GM21515 (cell line): Measurements from ENCODE around the gene REXO4.
A peak's percentile ranks its signal among the peaks of the same experiment; 100 is the strongest.
"Not testable (repeated sequence)": the region's sequence is repeated elsewhere in the genome, so short reads cannot be mapped to it uniquely, and the experiment has no call there.

ENCODE experiments used
- ATAC-seq: cut with Tn5 transposase; IDR thresholded peaks from one replicate; pipeline ENCODE4 v1.9.1; 2021; ENCODE audit not compliant: unreplicated experiment

Gene REXO4

DNA sequence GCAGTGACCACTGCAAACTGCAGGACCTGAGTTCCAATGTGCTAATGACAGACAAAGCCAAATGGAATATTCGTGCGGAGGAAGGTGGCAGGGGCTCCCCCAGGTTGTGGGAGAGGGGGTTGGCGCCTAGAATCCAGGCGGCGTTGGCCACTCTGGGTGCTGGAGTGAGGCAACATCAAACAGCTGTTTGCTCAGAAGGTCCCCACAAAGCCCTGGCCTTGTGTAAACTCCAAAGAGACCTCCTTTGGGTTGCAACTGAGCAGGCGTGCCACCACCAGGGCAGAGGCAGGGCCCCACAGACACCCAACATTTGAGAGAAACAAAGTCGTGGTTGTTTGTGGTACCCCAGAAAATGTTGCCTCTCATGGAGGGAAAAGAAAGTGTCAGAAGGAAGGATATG is 27.1 kb downstream of the REXO4 start:
- no peak for ATAC-seq

DNA sequence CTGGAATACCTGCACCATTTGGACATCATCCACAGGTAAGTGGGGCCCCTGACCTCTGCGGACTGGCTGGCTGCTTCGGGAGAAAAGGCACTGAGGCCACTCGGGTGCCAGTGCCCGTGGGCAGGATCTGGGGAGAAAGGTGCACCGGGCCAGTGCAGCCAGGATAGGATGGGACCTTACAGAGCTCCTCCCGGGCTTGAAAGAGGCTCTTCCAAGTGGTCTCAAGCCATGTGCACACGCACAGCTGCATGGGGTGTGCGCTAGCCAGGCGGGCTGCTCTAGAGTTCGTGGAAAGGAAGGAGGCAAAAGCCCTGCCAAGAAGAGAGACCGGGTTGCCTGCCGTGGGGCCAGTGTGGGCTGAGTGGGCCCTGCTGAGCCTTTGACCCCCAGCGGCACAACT is 28.2 kb downstream of the REXO4 start:
- ATAC-seq: no peak

DNA sequence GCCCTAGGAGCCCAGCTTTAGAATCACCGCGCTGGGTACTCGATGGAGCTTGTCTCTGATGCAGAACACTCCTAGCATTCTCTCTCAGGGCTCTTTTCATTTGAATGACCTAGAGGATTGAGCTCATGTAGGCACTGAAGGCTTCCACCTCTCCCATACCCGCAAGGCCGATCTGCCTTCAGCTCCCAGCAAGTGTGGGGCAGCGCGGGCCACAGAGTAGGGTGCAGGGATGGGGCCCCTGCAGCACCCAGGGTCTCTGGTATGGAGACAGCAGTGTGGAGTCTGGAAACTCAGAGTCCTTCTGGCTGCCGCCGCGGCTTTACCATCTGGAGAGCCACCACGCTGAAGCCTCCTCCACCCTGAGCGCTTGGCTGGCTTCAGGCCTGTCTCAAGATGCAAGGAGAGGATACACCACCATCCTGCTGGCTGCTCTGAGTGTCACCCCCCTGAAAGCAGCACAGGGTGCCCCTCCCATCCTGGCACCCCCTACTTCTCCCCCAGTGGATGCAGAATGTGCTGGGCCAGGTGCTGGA is 28.7 kb downstream of the REXO4 start:
- ATAC-seq: no peak

DNA sequence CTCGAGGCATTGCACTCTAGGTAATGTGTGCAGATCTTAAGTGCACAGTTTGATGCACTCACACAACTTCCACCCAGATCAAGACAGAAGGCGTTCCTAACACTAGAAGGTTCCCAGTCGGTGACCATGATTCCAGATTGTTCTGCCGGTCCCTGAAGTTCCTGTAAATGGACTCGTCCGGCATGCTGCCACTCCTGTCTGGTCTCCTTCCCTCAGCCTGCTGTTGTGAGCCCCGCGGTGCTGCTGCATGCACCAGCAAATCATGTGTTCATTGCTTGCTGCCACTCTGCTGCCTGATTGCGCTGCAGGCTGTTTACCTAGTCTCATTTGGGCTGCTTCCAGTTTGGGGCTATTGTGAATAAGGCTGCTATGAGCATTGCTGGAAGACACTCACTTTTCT is 30.1 kb downstream of the REXO4 start:
- no peak for ATAC-seq

DNA sequence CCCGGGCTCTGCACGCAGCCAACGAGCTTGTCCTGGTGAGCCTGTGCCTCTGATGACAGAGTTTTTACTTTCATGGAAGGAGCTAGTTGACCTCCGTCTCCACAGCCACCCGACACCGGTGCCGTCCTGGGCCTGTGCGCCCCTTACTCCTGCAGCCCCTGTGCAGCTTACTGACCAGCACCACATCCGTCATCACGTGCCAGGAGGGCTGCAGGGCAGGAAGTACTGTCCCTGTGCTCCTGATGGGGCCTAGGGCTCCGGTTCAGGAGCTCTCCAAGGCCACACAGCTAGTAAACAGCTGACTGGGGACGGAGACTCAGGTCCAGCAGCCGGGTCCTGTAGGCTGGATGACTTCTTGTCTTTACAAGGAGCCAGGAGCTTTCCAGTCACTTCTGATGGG is 31.5 kb downstream of the REXO4 start:
- no peak for ATAC-seq

DNA sequence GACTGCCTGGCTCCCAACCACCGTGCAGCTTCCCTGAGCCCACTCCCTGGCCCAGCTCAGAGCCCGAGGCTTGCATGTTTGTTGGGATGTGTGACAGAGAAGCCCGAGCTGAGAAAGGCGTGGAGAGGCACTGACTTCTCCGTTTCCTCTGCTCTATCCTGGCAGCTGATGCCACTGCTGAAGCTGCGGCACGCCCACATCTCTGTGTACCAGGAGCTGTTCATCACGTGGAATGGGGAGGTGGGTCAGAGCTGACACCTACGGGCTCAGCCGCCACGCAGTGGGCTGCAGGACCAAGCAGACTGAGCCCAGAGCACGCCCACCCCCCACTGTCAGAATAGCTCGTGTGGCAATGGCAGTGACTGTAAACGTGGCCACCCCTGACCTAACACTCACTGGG is 32.4 kb downstream of the REXO4 start:
- ATAC-seq: no peak

DNA sequence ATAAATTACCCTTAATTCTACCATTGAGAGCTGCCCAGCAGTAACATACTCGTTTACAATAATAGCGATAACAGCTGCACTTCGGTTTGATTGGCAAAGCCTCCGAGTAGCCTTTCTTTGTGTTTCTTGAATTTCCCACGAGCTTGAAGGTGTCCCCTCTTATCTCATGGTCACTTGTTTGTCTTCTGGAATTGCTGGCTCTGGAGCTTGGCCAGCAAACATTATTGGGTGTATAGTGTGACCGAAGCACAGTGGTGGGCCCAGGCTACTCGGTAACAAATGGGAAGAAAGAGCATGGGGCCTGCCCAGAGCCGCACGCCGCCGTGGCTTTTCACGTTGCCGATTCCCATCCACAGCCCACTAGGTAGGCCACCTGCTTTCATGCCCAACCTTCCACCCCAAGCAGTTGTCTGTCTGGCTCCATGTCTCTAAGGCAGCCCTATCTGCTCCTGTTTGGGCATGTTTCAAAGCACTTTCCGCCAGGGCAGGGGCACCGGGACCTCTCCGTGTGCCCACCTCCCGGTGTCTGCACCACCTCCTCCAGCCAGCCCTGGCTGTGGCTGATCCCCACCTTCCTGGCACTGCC is 33.0 kb downstream of the REXO4 start:
- ATAC-seq: no peak

DNA sequence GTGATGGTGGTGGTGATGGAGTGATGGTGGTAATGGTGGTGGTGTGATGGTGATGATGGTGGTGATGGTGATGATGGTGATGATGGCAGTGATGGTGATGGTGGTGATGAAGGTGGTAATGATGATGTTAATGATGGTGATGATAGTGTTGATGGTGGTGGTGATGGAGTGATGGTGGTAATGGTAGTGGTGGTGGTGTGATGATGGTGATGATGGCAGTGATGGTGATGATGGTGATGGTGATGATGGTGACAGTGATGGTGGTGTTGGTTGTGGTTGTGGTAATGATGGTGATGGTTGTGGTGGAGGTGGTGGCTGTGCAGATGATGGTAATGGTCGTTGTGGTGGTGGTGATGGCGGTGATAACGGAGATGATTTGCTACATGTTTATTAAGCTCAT is 34.4 kb downstream of the REXO4 start:
- ATAC-seq: no peak

DNA sequence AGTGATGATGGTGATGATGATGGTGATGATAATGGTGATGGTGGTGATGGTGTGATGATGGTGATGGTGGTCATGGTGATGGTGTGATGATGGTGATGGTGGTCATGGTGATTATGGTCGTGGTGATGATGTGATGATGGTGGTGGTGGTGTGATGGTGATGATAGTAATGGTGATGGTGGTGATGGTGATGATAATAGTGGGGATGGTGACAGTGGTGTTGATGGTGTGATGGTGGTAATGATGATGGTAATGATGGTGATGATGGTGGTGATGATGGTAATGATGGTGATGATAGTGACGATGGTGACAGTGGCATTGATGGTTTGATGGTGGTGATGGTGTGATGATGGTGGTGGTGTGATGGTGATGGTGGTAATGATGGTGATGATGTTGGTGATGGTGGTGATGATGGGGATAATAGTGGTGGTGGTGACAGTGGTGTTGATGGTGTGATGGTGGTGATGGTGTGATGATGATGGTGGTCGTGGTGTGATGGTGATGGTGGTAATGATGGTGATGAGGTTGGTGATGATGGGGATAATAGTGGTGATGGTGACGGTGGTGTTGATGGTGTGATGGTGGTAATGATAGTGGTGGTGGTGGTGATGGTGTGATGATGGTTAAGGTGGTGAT is 35.2 kb downstream of the REXO4 start:
- ATAC-seq: no peak

DNA sequence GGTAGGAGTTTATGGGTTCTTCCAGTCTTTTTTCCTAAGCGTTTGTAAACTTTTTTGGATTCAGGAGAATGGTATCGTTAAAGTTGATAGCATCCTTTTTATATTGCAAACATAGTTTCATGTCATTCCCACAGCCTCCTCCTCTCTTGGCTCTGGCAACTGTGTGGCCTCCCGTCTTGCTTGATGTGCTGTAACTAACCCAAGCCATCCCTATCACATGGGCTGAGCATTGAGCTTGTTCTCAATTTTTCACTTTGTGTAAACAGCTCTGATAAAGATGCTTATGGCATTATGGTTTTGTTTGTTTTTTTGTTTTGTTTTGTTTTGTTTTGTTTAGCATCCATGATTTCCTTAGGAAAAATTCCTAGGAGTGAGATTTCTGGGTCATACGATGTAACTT is 37.1 kb downstream of the REXO4 start:
- no peak for ATAC-seq

DNA sequence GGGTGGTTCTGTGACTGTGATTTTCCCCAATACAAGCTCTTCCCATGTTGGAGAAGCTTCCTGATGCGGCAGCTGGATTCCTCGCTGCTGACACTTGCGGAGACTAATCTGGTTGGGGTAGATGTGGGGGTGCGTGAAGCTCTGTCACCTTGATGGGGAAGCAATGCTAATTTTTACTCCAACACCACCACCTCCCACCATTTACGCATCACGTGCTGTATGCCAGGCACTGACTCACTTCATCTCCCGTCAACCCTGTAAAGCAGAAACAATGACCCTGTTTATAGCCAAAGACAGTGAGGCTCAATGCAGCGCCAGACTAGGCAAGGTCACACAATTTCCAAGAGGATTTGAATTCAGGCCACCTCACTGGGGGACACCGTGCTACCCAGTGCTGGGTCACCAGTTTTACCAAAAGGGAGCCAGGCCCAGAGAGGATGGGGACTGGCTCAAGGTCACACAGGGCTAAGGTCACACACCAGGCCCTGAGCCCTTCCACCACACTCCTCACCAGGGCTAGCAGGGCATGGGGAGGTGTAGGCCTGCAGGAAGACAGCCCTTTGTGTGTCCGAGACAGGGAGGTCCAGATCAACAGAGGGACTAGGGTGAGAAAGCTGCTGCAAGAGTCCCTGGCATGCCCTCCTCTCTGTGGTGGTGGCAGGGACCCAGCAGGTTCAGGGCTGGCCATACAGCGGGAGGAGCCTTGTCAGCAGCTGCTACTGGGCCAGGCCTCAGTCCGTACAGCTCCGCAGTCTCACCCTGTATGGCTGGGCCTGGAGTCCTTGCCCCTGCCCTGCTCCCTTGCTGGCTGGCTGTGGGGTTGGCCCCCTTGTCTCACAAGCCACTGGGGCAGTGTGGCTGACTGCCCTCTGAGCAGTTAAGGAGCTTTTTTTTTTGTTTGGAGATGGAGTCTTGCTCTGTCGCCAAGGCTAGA is 38.4 kb downstream of the REXO4 start:
- no peak for ATAC-seq

DNA sequence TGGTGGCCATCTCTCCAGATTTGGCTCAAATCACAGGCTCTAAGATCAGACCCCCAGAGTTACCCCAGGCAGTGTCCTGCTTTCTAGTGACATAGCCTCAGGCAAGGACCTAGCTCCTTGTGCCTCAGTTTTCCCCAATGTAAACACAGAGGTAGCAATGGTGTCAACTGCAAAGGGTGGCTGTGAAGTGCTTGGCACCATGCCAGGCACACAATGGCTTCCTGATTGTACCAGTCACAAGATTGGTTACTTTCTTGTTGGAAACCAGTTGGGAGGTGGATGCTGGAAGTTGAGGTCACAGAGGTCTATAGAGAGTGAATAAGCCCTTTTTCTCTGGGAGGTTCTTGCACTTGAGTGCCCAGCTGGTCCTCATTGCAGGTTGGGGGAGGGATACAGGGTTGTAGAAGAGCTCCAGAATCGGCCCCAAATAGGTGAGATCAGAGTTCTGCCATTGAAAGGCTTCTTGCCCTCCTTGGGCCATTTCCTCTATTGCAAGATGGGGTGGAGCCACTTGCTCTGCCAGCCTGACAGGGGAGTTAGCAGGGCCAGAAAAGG is 39.3 kb downstream of the REXO4 start:
- no peak for ATAC-seq

DNA sequence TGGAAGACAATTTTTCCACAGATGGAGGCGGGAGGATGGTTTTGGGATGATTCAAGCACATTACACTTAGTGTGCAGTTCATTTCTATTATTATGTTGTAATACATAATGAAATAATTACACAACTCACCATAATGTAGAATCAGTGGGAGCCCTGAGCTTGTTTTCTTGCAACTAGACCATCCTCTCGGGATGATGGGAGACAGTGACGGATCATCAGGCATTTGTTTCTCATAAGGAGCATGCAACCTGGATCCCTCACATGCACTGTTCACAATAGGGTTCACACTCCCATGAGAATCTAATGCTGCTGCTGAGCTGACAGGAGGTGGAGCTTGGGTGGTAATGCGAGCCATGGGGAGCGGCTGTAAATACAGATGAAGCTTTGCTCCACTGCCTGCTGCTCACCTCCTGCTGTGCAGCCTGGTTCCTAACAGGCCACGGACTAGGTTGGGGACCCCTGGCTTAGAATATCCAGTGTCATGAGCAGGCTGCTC is 40.0 kb downstream of the REXO4 start:
- ATAC-seq: no peak

DNA sequence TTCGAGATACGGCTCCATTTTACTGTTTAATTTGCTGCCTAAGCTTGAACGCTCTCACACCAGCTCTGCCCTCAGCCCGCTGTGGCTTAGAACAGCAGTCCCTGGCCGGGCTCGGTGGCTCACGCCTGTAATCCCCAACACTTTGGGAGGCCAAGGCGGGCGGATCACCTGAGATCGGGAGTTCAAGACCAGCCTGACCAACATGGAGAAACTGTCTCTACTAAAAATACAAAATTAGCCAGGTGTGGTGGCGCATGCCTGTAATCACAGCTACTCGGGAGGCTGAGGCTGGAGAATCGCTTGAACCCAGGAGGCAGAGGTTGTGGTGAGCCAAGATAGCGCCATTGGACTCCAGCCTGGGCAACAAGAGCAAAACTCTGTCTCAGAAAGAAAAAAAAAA is 40.5 kb downstream of the REXO4 start:
- ATAC-seq: not testable (repeated sequence)

DNA sequence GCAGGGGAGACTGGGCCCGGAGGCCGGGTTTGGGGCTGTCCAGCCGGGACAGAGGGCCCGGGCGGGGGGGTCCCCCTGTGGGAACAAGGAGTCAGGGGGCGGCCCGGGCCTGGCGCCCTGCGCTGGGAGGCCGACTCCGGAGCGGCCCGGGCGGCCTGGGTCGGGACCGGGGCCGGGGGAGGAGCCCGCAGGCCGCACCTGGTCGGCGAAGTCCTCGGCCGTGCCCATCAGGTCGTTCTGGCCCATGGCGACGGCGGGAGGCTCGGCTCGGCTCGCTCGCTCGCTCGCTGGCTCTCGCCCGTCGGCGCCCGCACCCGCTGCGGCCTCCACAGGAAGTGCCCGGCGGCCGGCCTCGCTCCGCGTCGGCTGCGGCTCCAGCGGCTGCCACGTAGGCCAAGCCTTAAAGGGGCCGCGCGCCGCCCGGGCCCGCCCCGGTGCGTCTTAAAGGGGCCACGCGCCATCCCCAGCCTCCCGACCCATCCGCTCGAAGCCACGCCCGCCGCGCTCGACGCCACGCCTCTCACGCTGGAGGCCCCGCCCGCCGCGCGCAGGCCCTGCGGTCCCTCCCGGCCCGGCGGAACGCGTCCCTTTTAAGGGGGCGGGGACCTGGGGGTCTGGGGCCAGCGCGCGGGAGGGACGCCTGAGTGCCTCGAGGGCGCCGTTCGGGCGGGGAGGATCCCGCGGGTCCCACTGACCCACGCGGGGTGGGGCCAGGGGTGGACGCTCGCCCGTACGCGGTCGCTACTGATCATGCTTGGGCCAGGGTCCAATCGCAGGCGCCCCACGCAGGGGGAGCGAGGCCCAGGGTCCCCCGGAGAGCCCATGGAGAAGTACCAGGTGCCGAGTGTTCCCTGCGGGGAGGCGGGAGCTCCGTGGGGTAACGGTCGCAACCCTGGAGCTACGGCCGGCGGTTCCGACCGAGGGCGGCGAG is 41.8 kb downstream of the REXO4 start, which contains the start of the genes STKLD1 and SURF4:
STKLD1 (plus strand) TSS at position 643 of the 931 bp plus-strand sequence; CDS start at position 751, 108 bp downstream.
SURF4 (minus strand) TSS at position 337 of the 931 bp plus-strand sequence; CDS start at position 246, 91 bp downstream.
- peak; percentile 88 for ATAC-seq

DNA sequence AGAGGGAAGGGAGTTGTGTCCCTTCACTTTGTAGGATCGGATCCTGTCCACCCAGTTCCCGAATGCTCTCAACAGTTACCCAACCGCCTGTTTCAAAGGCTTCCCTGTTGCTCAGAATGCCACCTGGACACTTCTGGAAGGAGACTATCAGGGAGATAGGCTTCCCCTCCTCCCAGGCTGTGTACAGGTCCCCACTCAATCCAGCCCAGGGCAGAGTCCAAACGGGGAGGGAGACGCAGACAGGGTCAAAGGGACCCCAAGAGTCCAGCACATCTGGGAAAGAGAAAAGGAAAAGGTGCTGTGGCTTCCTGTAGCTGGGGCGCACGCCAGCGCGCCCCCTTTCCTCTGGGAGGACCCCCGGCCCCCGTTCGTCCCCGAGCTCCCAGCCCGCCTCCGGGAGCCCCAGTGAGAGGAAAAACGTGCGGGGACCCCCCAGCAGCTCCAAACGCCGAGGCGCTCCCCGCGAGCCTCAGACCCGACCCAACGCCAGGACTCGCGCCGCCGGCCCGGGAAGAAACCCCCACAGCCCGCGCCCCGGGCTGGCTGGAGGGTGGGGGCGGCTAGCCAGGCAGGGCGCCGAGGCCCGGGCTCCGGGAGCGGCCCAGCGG is 42.6 kb downstream of the REXO4 start:
- peak; percentile 12 for ATAC-seq

DNA sequence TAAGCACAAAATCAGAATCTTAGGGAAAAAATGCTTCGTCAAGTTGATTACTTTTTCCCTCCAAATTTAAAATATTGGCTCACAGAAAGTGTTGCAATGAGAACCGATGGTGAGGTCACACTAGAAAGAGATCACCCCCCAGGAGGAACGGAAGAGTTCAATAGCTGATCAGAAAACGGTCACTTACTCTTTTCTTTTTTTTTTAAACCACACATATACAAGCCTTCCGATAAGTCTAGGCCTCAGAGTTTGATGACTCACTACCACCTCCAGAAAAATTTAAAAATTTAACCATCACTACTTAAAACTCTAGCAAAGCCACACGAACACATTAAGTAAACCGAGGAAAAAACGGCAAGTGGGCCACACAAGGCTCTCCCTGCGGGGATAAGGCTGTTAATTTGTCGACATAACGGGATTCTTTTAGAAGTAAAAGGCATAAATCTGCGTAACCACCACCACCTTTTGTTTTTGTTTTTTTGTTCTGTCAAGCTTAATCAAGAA is 43.1 kb downstream of the REXO4 start:
- no peak for ATAC-seq

DNA sequence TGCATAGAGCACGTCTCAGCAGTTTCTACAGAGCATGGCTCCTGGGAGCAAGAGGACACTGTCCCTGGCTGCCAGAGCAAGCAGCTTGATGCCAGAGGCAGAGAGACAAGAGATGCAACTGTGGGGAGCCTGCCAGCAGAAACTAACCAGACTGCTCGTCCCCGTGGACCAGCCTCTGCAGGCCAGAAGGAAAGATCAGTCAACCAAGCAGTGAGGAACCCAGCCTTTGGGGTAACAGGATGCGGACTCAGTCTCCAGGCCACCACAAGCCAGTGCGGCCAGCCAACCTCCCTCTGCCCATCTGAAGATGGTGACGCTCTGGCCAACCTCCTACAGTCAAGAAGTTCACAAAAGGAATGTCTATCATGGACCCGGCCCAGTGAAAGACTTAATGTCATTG is 45.7 kb downstream of the REXO4 start:
- no peak for ATAC-seq

DNA sequence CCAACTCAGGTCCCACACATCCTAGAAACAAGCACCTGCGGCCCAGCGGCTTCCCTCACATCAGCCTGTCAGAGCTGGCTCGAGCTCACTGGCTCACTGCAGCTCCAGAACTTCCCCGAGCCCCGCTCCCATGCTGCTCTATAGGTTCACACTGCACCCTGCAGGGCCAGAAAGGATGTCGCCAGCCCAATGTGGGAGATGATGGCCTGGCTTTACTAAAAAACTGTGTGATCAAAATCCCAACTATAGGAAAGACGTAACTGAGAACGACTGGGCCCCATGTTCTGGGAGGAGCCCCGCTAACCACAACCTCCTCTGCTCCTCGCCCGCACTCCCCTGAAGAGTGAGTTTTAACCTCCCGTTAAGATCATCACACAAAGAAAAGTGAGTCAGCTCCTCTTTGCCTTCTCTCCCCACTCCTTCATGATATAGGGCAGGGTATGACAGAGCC is 46.5 kb downstream of the REXO4 start:
- ATAC-seq: no peak
